Hepatocyte (in vitro differentiated cells): ENCODE data around the gene TFPI2. TPM values are rescaled to one million over a fixed set of nuclear protein-coding genes. Genes with fewer than 3 reads are reported as not detected.

Source experiments
- DNase-seq: peaks from one replicate; pipeline ENCODE4 v3.0.0-alpha.2; 2016; ENCODE audit warnings: low spot score
- H2AFZ ChIP-seq: fragments of 200-600 bp; sonication (generic); 2 replicates; pipeline ENCODE4 v1.6.0; 2016; ENCODE audit warnings: antibody characterized with exemption, mild to moderate bottlenecking
- H3K27ac ChIP-seq: fragments of 200-600 bp; sonication (generic); 2 replicates; pipeline ENCODE4 v1.5.1; 2016; ENCODE audit warnings: mild to moderate bottlenecking
- H3K27me3 ChIP-seq: fragments of 200-600 bp; sonication (generic); 2 replicates; pipeline ENCODE4 v1.6.1; 2016
- H3K36me3 ChIP-seq: fragments of 200-600 bp; sonication (generic); replicated peaks from 2 replicates; pipeline ENCODE4 v1.5.1; 2016; ENCODE audit warnings: low read depth; ENCODE audit not compliant: insufficient read depth
- H3K4me1 ChIP-seq: fragments of 200-600 bp; sonication (generic); 2 replicates; pipeline ENCODE4 v1.5.1; 2016; ENCODE audit warnings: mild to moderate bottlenecking, moderate library complexity; ENCODE audit not compliant: insufficient read depth
- H3K4me2 ChIP-seq: fragments of 200-600 bp; sonication (generic); 2 replicates; pipeline ENCODE4 v1.6.0; 2016
- H3K4me3 ChIP-seq: fragments of 200-600 bp; sonication (generic); 2 replicates; pipeline ENCODE4 v1.5.1; 2016; ENCODE audit warnings: mild to moderate bottlenecking
- H3K79me2 ChIP-seq: fragments of 200-600 bp; sonication (generic); 2 replicates; pipeline ENCODE4 v1.6.0; 2017; ENCODE audit warnings: mild to moderate bottlenecking
- H3K9me2 ChIP-seq: fragments of 200-600 bp; sonication (generic); replicated peaks from 2 replicates; pipeline ENCODE4 v1.6.0; 2017; ENCODE audit warnings: mild to moderate bottlenecking; ENCODE audit not compliant: insufficient read depth
- H3K9me3 ChIP-seq: fragments of 200-600 bp; sonication (generic); 2 replicates; pipeline ENCODE4 v1.5.1; 2016; ENCODE audit warnings: low read depth, mild to moderate bottlenecking
- H4K20me1 ChIP-seq: fragments of 200-600 bp; sonication (generic); 2 replicates; pipeline ENCODE4 v1.6.0; 2016; ENCODE audit warnings: mild to moderate bottlenecking; ENCODE audit not compliant: insufficient read depth, poor library complexity, severe bottlenecking
- CTCF ChIP-seq: fragments of 200-600 bp; sonication (generic); IDR thresholded peaks from 2 replicates; pipeline ENCODE4 v1.5.1; 2016; ENCODE audit warnings: antibody characterized with exemption, mild to moderate bottlenecking; ENCODE audit not compliant: poor library complexity
- EZH2 ChIP-seq: fragments of 200-600 bp; sonication (generic); IDR thresholded peaks from 2 replicates; pipeline ENCODE4 v1.6.1; 2016; ENCODE audit warnings: antibody characterized with exemption, mild to moderate bottlenecking, borderline replicate concordance
- EZH2phosphoT487 ChIP-seq: fragments of 200-600 bp; sonication (generic); IDR thresholded peaks from one replicate; pipeline ENCODE4 v1.6.1; 2018; ENCODE audit warnings: antibody characterized with exemption, mild to moderate bottlenecking, low read depth, moderate library complexity; ENCODE audit not compliant: unreplicated experiment, severe bottlenecking
- WGBS: methylation state at CpG from one replicate; pipeline ENCODE4 v1.1.6; 2016; ENCODE audit warnings: low lambda C conversion rate; ENCODE audit errors: missing lambda C conversion rate; 5-methylcytosine and 5-hydroxymethylcytosine counted together
- polyA plus RNA-seq: library from polyadenylated mRNA; unstranded; fragments of >200 nt; fragmentation: Nextera tagmentation; extraction: Ambion mirVana; gene quantifications from 2 replicates; pipeline ENCODE4 v1.2.1, GENCODE V29; 2016
- total RNA-seq: library from RNA; depleted of rRNA; stranded (reverse); fragments of >200 nt; gene quantifications from 2 replicates; pipeline ENCODE4 v1.2.3, GENCODE V29; 2014

Gene TFPI2
- total and polyA plus RNA-seq, 2 experiments from 2014 or later = 52.8 to 66.2 TPM

GRCh38 chr7:93877742-93878141 lies 12.8 kb downstream of the TFPI2 start:
- Histone ChIP-seq H3K9me3 (no peaks in the 10 kb centered on the region), H2AFZ (no peak overlapping the region), H3K4me2 (no peak overlapping the region), H3K4me3 (no peak overlapping the region), H3K9me2 (no peaks in the 10 kb centered on the region), H3K27me3 (no peaks in the 10 kb centered on the region), H3K4me1 (no peaks in the 10 kb centered on the region), H4K20me1 (no peaks in the 10 kb centered on the region), H3K36me3 (no peaks in the 10 kb centered on the region), H3K79me2 (no peaks in the 10 kb centered on the region), H3K27ac (no peak overlapping the region)
- TF ChIP-seq EZH2 (no peak), CTCF (no peak), EZH2phosphoT487 (no peak)
- DNase-seq = no peak
- WGBS = 92% methylated on average over 3 of the region's 3 CpGs

DNA sequence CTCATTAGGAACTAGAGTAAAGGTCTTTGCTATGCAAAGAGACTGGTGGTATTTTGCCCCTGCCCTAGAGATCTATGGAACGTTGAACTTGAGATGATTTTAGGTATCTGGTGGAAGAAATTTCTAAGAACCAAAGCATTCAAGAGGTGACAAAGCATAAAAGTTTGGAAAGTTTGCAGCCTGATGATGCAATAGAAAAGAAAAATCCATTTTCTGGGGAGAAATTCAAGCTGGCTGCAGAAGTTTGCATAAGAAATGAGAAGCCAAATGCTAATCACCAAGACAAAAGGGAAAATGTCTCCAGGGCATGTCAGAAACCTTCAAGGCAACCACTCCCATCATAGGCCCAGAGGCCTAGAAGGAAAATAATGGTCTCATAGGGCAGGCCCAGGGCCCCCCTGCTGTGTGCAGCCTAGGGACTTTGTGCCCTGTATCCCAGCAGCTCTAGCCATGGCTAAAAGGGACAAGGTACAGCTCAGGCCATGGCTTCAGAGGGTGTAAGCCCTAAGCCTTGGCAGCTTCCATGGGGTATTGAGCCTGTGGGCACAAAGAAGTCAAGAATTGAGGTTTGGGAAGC lies 16.5 kb downstream of the TFPI2 start:
- H3K4me3 ChIP-seq = no peak overlapping the region
- no peaks in the 10 kb centered on the region for H3K36me3 ChIP-seq
- no peaks in the 10 kb centered on the region for H3K27me3 ChIP-seq
- no peaks in the 10 kb centered on the region for H3K9me3 ChIP-seq
- H2AFZ ChIP-seq = no peak overlapping the region
- H3K4me1 ChIP-seq = no peaks in the 10 kb centered on the region
- TF ChIP-seq EZH2phosphoT487 (no peak), CTCF (no peak)
- H3K27ac ChIP-seq = no peak overlapping the region
- H3K9me2 ChIP-seq = no peaks in the 10 kb centered on the region
- no peak overlapping the region for H3K4me2 ChIP-seq
- no peak for DNase-seq
- WGBS = 83% methylated on average over 1 of the region's 1 CpG
- no peaks in the 10 kb centered on the region for H3K79me2 ChIP-seq
- H4K20me1 ChIP-seq = no peaks in the 10 kb centered on the region

DNA sequence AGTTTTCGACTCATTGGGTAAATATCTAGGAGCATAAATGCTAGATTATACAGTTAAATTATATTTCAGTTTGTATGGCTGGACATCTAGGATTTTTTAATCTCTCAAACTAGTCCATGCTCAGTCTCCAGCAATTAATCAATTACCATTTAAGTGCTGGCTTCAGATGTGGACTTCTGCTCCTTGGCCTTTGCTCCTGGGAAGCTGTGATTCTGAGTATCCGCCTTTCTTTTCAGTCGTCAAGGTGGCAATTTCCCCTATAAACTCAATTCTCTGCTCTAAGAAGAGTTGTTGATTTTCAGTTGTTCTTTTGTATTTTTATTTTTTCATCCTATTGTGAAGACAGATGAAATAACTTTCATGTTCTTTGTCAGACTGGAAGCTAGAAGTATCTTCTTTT lies 23.7 kb downstream of the TFPI2 start:
- no peaks in the 10 kb centered on the region for H3K79me2 ChIP-seq
- H3K9me2 ChIP-seq = no peaks in the 10 kb centered on the region
- no peak for TF ChIP-seq EZH2
- TF ChIP-seq CTCF = no peak
- H4K20me1 ChIP-seq = no peaks in the 10 kb centered on the region
- no peak overlapping the region for H3K27ac ChIP-seq
- no peaks in the 10 kb centered on the region for H3K9me3 ChIP-seq
- no peak overlapping the region for H3K4me3 ChIP-seq
- no peak overlapping the region for H3K4me2 ChIP-seq
- H3K36me3 ChIP-seq = no peaks in the 10 kb centered on the region
- no peak overlapping the region for H2AFZ ChIP-seq
- 83% methylated on average over 3 of the region's 3 CpGs for WGBS
- no peak for DNase-seq
- H3K27me3 ChIP-seq = no peaks in the 10 kb centered on the region
- H3K4me1 ChIP-seq = no peaks in the 10 kb centered on the region

DNA sequence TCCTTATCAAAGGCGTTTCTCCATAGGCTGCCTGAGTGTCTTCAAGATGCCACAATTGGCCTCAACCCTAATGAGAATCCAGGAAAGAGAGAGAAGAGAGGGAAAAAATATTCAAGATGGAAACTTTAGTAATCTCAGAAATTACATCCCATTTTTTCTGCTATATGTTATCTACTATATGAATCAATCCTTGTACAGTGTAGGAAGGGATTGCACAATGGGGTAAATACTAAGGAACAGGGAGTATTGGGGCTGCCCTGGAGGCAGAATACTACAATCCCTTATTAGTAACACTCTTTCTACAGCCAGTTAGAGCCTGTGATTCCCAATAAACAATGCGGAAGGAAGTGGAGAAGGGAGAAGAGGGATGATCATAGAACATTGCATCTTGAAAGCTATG lies 27.9 kb downstream of the TFPI2 start:
- 83% methylated on average over 2 of the region's 2 CpGs for WGBS

More for the DNA sequence above, 27.9 kb downstream of the TFPI2 start:
- H3K4me3 ChIP-seq = no peak overlapping the region
- no peak for TF ChIP-seq EZH2
- TF ChIP-seq CTCF = no peak
- no peak for TF ChIP-seq EZH2phosphoT487
- no peak for DNase-seq
- no peak overlapping the region for H3K4me2 ChIP-seq
- no peak overlapping the region for H2AFZ ChIP-seq
- H3K27me3 ChIP-seq = no peaks in the 10 kb centered on the region
- no peaks in the 10 kb centered on the region for H4K20me1 ChIP-seq
- no peaks in the 10 kb centered on the region for H3K79me2 ChIP-seq
- no peaks in the 10 kb centered on the region for H3K36me3 ChIP-seq
- no peaks in the 10 kb centered on the region for H3K9me2 ChIP-seq
- H3K27ac ChIP-seq = no peak overlapping the region
- no peaks in the 10 kb centered on the region for H3K4me1 ChIP-seq
- H3K9me3 ChIP-seq = no peaks in the 10 kb centered on the region
